Thymus (tissue), 11 donors: ENCODE results near the gene DPF3. TPM values are rescaled to one million over a fixed set of nuclear protein-coding genes. Genes with fewer than 3 reads are reported as not detected.

Experiments used
- DNase-seq, 9 donors: peaks; one replicate each; pipeline ENCODE4 v3.0.0-alpha.2; 2013; ENCODE audit warnings: low spot score in 9 of 9, low read depth in 6 of 9, missing footprints in 1 of 9
- H3K27ac ChIP-seq, 2 donors: one replicate each; pipeline ENCODE4 v1.5.1; 2013; ENCODE audit warnings: control low read depth in 1 of 2, low read depth in 1 of 2, low read length in 1 of 2, mild to moderate bottlenecking in 1 of 2, moderate library complexity in 1 of 2
- H3K27me3 ChIP-seq, 2 donors: one replicate each; pipeline ENCODE4 v1.5.1; 2013; ENCODE audit warnings: low read length in 1 of 2; ENCODE audit not compliant: control insufficient read depth in 2 of 2, insufficient read depth in 1 of 2
- H3K36me3 ChIP-seq, 2 donors: one replicate each; pipeline ENCODE4 v1.5.1; 2013; ENCODE audit warnings: low read length in 1 of 2, mild to moderate bottlenecking in 1 of 2, moderate library complexity in 1 of 2; ENCODE audit not compliant: control insufficient read depth in 2 of 2, insufficient read depth in 2 of 2
- H3K4me1 ChIP-seq, 2 donors: one replicate each; pipeline ENCODE4 v1.5.1; 2013; ENCODE audit warnings: low read length in 2 of 2; ENCODE audit not compliant: control insufficient read depth in 2 of 2, insufficient read depth in 2 of 2
- H3K4me3 ChIP-seq, 2 donors: one replicate each; pipeline ENCODE4 v1.5.1; 2013; ENCODE audit warnings: low read length in 2 of 2, control low read depth in 1 of 2, mild to moderate bottlenecking in 1 of 2
- H3K9me3 ChIP-seq, 2 donors: one replicate each; pipeline ENCODE4 v1.5.1; 2013; ENCODE audit warnings: low read length in 1 of 2, mild to moderate bottlenecking in 1 of 2; ENCODE audit not compliant: control insufficient read depth in 2 of 2, insufficient read depth in 1 of 2
- WGBS: extraction: QIAGEN DNeasy Blood & Tissue Kit; methylation state at CpG from one replicate; pipeline ENCODE4 v1.1.7; 2013; 5-methylcytosine and 5-hydroxymethylcytosine counted together
- polyA plus RNA-seq: library from polyadenylated mRNA; stranded (reverse); fragments of 200-250 nt; gene quantifications from one replicate; pipeline ENCODE4 v1.2.3, GENCODE V29; 2013
- total RNA-seq: library from RNA; stranded (reverse); fragments of 120-200 nt; gene quantifications from one replicate; pipeline ENCODE4 v1.2.4, GENCODE V29; 2013
- donor health status: healthy.

Gene DPF3
- total and polyA plus RNA-seq, 2 donors, result 0.46 to 1.6 TPM

DNA sequence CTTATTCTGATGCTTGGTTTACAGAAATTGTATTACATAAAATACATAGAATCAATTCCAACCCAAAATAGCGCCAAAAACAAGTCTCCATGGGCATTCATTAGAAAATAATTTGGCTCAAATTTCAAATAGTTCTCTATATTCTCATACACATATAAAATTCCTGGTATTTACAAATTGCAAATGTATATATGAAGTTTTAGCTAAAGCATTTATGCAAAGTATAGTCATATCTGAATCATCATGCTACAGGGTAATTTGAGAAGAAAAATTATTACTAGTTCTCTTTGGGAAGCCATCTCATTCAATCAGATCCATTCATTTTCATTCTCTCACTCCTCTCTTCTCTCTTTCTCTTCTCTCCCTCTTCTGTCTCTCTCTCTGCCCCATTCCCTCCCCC, 257.8 kb downstream of the DPF3 start:
- H3K36me3 ChIP-seq, result no peaks in the 10 kb centered on the region
- no peak overlapping the region for H3K4me3 ChIP-seq
- H3K27me3 ChIP-seq, result no peaks in the 10 kb centered on the region
- H3K4me1 ChIP-seq, result no peaks in the 10 kb centered on the region
- no peak overlapping the region for H3K27ac ChIP-seq
- no peak for DNase-seq
- peaks cover 0 to 12% of the 10 kb centered on the region in 2 donors for H3K9me3 ChIP-seq
- 93% methylated on average over 1 of the region's 1 CpG for WGBS

DNA sequence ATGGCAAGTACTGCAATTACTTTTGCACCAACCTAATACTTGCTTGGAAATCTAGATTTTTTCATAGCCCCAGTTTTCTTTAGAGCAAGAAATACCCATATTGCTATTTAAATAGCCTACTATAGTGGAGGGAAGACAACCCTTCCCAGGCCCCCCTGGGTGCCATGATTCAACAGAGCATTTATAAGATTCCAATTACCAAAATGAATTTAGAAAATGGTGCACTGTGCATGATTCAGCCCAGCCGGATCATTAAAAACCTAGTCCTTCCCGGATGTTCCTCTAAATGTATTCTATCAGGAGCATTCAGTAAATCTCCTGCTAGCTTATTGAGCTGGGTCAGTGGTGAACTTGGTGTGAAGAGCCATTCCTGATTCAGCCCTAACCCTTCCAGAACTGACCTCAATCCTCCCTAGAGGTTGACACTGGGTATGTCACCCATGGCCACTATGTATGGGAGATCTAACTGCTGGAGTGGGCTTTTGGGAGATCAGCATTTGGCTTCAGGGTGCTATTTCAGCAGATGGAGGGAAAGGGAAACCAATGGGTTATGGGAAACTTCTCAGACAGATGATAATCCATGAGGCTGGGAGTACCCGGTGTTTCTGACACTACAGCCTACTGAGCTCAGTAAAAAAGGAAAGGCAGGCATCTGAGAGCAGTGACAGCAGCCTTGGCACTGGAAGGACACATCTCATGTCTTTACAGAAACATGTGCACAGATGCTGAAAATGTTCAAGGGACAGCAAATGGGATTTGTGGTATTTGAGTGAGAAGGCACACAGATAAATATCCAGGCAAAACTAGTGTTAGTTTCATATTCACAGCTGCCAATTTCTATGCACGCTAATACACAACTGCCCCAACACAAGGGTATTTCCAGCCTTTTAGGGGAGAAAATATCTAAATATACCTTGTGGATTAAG, 258.9 kb downstream of the DPF3 start:
- Histone ChIP-seq H3K4me3 (no peak overlapping the region), H3K27ac (no peak overlapping the region), H3K4me1 (no peaks in the 10 kb centered on the region), H3K36me3 (no peaks in the 10 kb centered on the region), H3K27me3 (no peaks in the 10 kb centered on the region), H3K9me3 (peaks cover 0 to 12% of the 10 kb centered on the region in 2 donors)
- no peak for DNase-seq
- WGBS, result 94% methylated on average over 4 of the region's 4 CpGs

- Histone ChIP-seq H3K27me3 (no peaks in the 10 kb centered on the region), H3K4me3 (no peak overlapping the region), H3K4me1 (no peaks in the 10 kb centered on the region), H3K9me3 (peaks cover 0 to 3% of the 10 kb centered on the region in 2 donors), H3K36me3 (no peaks in the 10 kb centered on the region), H3K27ac (no peak overlapping the region)
- no peak for DNase-seq
- 93% methylated on average over 5 of the region's 5 CpGs for WGBS
Observed at GRCh38 chr14:72633551-72633950, 260.4 kb downstream of the DPF3 start.

- WGBS, result 78% methylated on average over 1 of the region's 1 CpG
- H3K36me3 ChIP-seq, result no peaks in the 10 kb centered on the region
- no peaks in the 10 kb centered on the region for H3K4me1 ChIP-seq
- no peaks in the 10 kb centered on the region for H3K27me3 ChIP-seq
- no peak for DNase-seq
- H3K9me3 ChIP-seq, result no peaks in the 10 kb centered on the region
- H3K4me3 ChIP-seq, result no peak overlapping the region
- H3K27ac ChIP-seq, result no peak overlapping the region
Observed at GRCh38 chr14:72632727-72633126, 261.2 kb downstream of the DPF3 start.

- H3K36me3 ChIP-seq, result no peaks in the 10 kb centered on the region
- no peak overlapping the region for H3K4me3 ChIP-seq
- H3K27me3 ChIP-seq, result no peaks in the 10 kb centered on the region
- H3K27ac ChIP-seq, result no peak overlapping the region
- H3K9me3 ChIP-seq, result no peaks in the 10 kb centered on the region
- 100% methylated on average over 1 of the region's 1 CpG for WGBS
- DNase-seq, result no peak
- no peaks in the 10 kb centered on the region for H3K4me1 ChIP-seq
Observed at GRCh38 chr14:72631401-72631800, 262.5 kb downstream of the DPF3 start.

DNA sequence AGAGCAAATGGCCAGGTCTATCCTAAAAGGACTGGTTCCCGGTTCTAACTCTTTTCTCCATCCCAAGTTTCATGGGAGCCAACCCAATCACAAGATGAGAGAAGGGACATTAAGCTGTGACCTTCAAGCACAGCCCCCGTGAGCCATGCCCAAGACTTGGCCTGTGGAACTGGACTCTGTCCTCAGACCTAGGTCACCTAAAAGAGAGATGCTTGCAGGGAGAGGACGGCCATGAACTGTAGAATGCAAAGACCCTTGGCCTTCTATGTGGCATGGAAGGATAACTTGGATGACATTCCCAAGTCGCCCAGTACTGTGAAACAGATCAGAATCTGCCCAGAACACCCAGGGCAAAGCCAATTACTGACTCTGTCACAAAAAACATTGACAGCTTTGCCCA, 263.5 kb downstream of the DPF3 start:
- Histone ChIP-seq H3K27ac (no peak overlapping the region), H3K27me3 (no peaks in the 10 kb centered on the region), H3K36me3 (no peaks in the 10 kb centered on the region), H3K4me3 (no peak overlapping the region), H3K4me1 (no peaks in the 10 kb centered on the region), H3K9me3 (no peaks in the 10 kb centered on the region)
- WGBS, result 95% methylated on average over 4 of the region's 4 CpGs
- DNase-seq, result no peak

- 91% methylated on average over 2 of the region's 2 CpGs for WGBS
- no peak for DNase-seq
- H3K4me1 ChIP-seq, result no peaks in the 10 kb centered on the region
- H3K27me3 ChIP-seq, result no peaks in the 10 kb centered on the region
- H3K36me3 ChIP-seq, result no peaks in the 10 kb centered on the region
- no peak overlapping the region for H3K4me3 ChIP-seq
- no peak overlapping the region for H3K27ac ChIP-seq
- no peaks in the 10 kb centered on the region for H3K9me3 ChIP-seq
Observed at GRCh38 chr14:72629534-72629933, 264.4 kb downstream of the DPF3 start.

DNA sequence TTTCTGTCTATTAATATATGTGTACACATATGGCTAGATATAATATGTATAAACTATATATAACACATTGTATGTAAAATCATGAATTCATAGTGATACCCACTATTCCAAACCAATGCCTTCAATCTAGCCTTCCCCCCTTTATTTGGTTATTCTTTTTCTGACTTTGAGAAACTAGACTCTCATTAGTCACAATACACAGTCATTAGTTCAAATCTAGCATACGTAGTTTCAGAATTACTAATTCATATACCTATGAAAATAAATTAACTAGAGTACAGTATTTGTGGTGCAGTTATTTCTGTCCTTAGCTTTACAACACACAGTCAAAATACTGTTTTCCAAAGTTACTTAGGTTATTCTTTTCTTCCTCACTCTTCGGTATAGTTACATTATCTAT, 268.2 kb downstream of the DPF3 start:
- no peaks in the 10 kb centered on the region for H3K36me3 ChIP-seq
- H3K27ac ChIP-seq, result no peak overlapping the region
- no peak overlapping the region for H3K4me3 ChIP-seq
- H3K4me1 ChIP-seq, result no peaks in the 10 kb centered on the region
- no peak for DNase-seq
- H3K9me3 ChIP-seq, result no peaks in the 10 kb centered on the region
- 97% methylated on average over 2 of the region's 2 CpGs for WGBS
- H3K27me3 ChIP-seq, result no peaks in the 10 kb centered on the region

- WGBS, result 91% methylated on average over 6 of the region's 6 CpGs
Observed at GRCh38 chr14:72621387-72622065, 272.4 kb downstream of the DPF3 start.

More at GRCh38 chr14:72621387-72622065, 272.4 kb downstream of the DPF3 start:
- Histone ChIP-seq H3K4me1 (peaks cover 0 to 19% of the 10 kb centered on the region in 2 donors), H3K27ac (no peak overlapping the region), H3K9me3 (no peaks in the 10 kb centered on the region), H3K27me3 (no peaks in the 10 kb centered on the region), H3K4me3 (no peak overlapping the region), H3K36me3 (no peaks in the 10 kb centered on the region)
- DNase-seq, result no peak
